Small intestine (tissue), 7 donors: ENCODE data around the gene CCBE1. TPM values are rescaled to one million over a fixed set of nuclear protein-coding genes. Genes with fewer than 3 reads are reported as not detected.

Experiments
- DNase-seq, 2 donors: peaks; one replicate each; pipeline versions ENCODE4 v3.0.0 to v3.0.0-alpha.2; 2013
- FAIRE-seq: peaks from 2 replicates; lab custom pipeline; 2012; peaks lifted over from hg19 to GRCh38; lab: Jason Lieb, UNC
- H3K27ac ChIP-seq, 3 donors: one replicate each; pipeline ENCODE4 v1.5.1; 2013; ENCODE audit warnings: low read length in 2 of 3, mild to moderate bottlenecking in 2 of 3, control low read depth in 1 of 3, inconsistent platforms in 1 of 3, low read depth in 1 of 3, moderate library complexity in 1 of 3
- H3K27me3 ChIP-seq, 3 donors: one replicate each; pipeline ENCODE4 v1.6.1; 2013; ENCODE audit warnings: low read length in 3 of 3, inconsistent platforms in 1 of 3; ENCODE audit not compliant: control insufficient read depth in 3 of 3, insufficient read depth in 3 of 3
- H3K36me3 ChIP-seq, 3 donors: one replicate each; pipeline ENCODE4 v1.6.1; 2013; ENCODE audit warnings: low read length in 3 of 3, inconsistent platforms in 1 of 3, low read depth in 1 of 3, mild to moderate bottlenecking in 1 of 3, moderate library complexity in 1 of 3; ENCODE audit not compliant: control insufficient read depth in 3 of 3, insufficient read depth in 2 of 3
- H3K4me1 ChIP-seq, 3 donors: one replicate each; pipeline ENCODE4 v1.6.1; 2013; ENCODE audit warnings: low read length in 2 of 3, inconsistent platforms in 1 of 3, low read depth in 1 of 3, mild to moderate bottlenecking in 1 of 3, moderate library complexity in 1 of 3; ENCODE audit not compliant: control insufficient read depth in 3 of 3, insufficient read depth in 2 of 3
- H3K4me3 ChIP-seq, 3 donors: one replicate each; pipeline ENCODE4 v1.5.1; 2013; ENCODE audit warnings: low read length in 3 of 3, control low read depth in 1 of 3, inconsistent platforms in 1 of 3, low read depth in 1 of 3, mild to moderate bottlenecking in 1 of 3, moderate library complexity in 1 of 3
- H3K9me3 ChIP-seq, 2 donors: one replicate each; pipeline ENCODE4 v1.6.1; 2013; ENCODE audit warnings: low read depth in 1 of 2, low read length in 1 of 2; ENCODE audit not compliant: control insufficient read depth in 2 of 2, insufficient read depth in 1 of 2
- WGBS, 3 donors: extraction: QIAGEN DNeasy Blood & Tissue Kit; methylation state at CpG; one replicate each; pipeline ENCODE4 v1.1.7; 2013; 5-methylcytosine and 5-hydroxymethylcytosine counted together
- polyA plus RNA-seq, 4 donors: library from polyadenylated mRNA; stranded (reverse) in 3 of 4; unstranded in 1 of 4; fragments of 200-250 nt in 3 of 4; fragments of 120-200 nt in 1 of 4; gene quantifications; one replicate each; pipeline versions ENCODE4 v1.2.1 to v1.2.3, GENCODE V29; 2013
- donor health status: healthy with polysubstance abuse.
- donor health status: control.
- donor health status: control.
- donor health status: Bipolar disorder and iron deficiency.
- donor health status: healthy.

CCBE1 gene
- polyA plus RNA-seq, 4 donors, result 0.27 to 1.3 (median 0.54) TPM; not detected in 1

DNA sequence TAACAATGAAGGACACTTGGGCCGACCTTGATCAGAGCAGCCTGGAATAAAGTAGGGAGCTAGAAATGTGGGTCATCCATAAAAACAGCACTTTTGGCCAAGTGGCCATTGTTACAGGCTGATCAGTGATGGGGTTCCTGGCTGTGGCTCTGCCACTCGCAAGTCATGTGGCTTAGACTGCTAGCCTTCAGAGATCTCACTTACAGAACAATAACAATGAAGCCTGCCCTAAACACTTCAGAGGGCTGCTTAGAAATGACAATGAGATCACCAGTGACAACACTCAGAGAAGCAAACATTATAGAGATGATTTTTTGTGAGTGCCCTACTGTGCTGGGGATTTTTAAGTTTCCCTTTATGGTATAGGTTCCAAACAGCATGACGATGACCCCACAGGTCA lies 230.2 kb downstream of the CCBE1 start:
- Histone ChIP-seq H3K4me1 (no peaks in the 10 kb centered on the region), H3K4me3 (no peak overlapping the region), H3K9me3 (no peaks in the 10 kb centered on the region), H3K27me3 (peaks cover 0 to 3% (median 0%) of the 10 kb centered on the region in 3 donors), H3K36me3 (no peaks in the 10 kb centered on the region), H3K27ac (no peak overlapping the region)
- DNase-seq (no peak), FAIRE-seq (no peak)
- WGBS, 3 donors, result 87 to 92% (median 87%) methylated on average over 3 of the region's 3 CpGs

DNA sequence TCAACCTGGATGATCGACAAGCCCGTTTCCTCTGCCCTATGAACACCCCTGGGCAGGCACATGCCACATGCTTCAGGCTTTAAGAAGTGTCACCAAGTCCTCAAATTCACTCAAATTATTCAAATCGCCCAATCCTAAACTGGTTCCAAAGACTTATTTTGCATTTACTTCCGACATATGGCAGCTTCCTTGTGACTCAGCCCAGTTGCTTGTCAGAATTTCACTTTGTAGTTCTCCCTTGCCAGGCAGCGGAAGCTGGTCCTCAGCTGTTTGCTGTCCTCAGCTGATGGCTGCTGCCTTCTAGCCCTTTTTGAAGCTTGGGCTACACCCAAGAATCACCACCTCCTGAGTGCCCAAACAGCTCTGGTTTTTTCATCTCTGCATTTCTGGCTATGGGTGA lies 232.7 kb downstream of the CCBE1 start:
- no peak for FAIRE-seq
- no peaks in the 10 kb centered on the region for H3K4me1 ChIP-seq
- H3K27me3 ChIP-seq, result no peaks in the 10 kb centered on the region
- no peaks in the 10 kb centered on the region for H3K9me3 ChIP-seq
- H3K36me3 ChIP-seq, result no peaks in the 10 kb centered on the region
- no peak overlapping the region for H3K4me3 ChIP-seq
- 86 to 92% (median 86%) methylated on average over 5 of the region's 5 CpGs for WGBS, 3 donors
- no peak for DNase-seq
- no peak overlapping the region for H3K27ac ChIP-seq

DNA sequence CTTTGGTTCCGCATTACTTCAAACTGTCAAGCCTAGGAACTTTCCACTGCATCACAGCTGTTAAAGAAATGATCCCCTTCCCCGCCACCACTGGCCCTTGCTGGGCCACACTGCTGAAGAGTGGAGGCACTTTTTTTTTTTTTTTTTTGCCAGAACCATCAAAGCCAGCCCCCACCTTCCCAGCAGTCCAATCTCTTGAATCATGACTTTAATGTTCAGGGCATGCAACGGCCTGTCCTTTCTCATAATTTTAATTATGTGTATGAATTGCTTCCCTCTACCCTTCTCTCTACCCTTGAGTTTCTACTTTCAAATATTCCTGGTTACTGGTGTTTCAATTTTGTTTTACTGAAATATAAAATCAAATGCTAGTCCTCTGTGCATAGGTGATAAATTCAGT lies 236.1 kb downstream of the CCBE1 start:
- DNase-seq (no peak), FAIRE-seq (no peak)
- peaks cover 0 to 2% (median 0%) of the 10 kb centered on the region in 3 donors for H3K36me3 ChIP-seq
- no peaks in the 10 kb centered on the region for H3K9me3 ChIP-seq
- H3K4me1 ChIP-seq, result no peaks in the 10 kb centered on the region
- no peak overlapping the region for H3K4me3 ChIP-seq
- H3K27ac ChIP-seq, result no peak overlapping the region
- H3K27me3 ChIP-seq, result peaks cover 0 to 3% (median 0%) of the 10 kb centered on the region in 3 donors
- 68 to 88% (median 79%) methylated on average over 3 of the region's 3 CpGs for WGBS, 3 donors

DNA sequence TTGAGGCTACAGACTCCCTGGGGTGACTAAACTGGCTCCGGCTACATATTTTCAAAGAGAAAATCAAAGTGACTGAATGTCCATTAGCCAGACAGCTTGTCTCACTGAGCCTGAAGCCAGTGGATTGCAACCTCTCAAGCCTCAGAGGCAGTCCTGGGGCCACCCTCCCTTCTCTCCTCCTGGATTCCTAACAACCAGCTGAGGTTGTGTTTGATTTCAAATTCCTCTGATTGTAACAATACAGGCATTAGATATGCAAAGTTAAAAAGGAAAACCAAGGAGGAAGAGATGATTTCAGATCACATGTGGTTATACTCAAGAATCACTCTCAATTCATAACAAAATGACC lies 237.2 kb downstream of the CCBE1 start:
- H3K36me3 ChIP-seq, result peaks cover 0 to 2% (median 0%) of the 10 kb centered on the region in 3 donors
- H3K9me3 ChIP-seq, result no peaks in the 10 kb centered on the region
- DNase-seq, result no peak
- no peaks in the 10 kb centered on the region for H3K4me1 ChIP-seq
- H3K4me3 ChIP-seq, result no peak overlapping the region
- WGBS, 3 donors, result 44 to 64% (median 57%) methylated on average over 1 of the region's 1 CpG
- H3K27me3 ChIP-seq, result peaks cover 0 to 3% (median 0%) of the 10 kb centered on the region in 3 donors
- H3K27ac ChIP-seq, result no peak overlapping the region
- no peak for FAIRE-seq

DNA sequence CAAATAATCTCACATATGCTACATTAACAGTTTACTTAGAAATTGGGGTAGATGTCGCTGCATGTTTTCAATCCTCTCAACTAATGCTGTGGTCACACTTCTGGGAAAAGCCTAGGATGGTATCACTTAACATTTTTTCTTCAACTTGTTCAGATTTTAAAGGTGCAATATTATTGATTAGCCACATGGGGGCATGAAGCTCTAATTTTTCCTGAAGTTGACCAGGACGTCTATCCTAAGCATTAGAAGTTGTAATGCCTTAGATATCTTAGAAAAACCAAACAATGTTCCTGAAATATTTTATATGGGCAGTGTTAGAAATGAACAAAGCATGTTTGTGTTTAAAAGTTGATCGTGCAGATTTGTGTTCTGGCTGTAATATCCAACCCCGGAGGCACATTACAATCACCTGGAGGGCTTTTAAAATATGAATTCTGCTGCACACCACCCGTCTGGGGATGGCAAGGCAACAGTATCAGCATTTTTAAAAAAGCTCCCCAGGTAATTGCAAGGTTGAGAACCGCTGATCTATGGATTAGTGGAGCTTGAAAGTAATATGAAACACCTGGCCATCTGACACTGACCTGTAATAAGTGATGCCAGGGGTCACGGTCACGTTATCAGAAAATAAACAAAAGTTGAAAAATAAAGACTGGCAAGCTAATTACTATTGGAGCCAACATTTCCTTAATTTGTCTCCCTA lies 237.7 kb downstream of the CCBE1 start:
- 5 to 20% (median 10%) methylated on average over 8 of the region's 8 CpGs for WGBS, 3 donors

DNA sequence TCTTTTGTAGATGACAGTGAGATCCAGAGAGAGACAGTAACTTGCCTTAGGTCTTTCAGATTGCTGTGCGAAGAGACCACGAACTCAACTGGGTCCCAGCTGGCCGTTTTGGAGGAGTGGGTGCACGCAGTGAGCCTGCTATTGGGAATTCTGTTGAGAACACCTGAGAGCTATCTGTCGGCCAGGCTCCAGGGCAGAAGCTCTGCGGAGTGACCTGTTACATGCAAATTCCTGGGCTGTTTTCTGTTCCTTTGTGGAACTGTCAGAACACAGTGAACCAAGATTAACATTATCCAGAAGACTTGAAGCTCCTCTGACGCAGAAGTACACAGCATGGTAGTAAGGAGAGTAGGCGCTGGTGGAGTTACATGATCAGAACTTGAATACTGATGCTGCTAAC lies 238.6 kb downstream of the CCBE1 start:
- Histone ChIP-seq H3K36me3 (peaks cover 0 to 2% (median 0%) of the 10 kb centered on the region in 3 donors), H3K27me3 (peaks cover 0 to 3% (median 0%) of the 10 kb centered on the region in 3 donors), H3K4me1 (no peaks in the 10 kb centered on the region), H3K9me3 (peaks cover 0 to 4% of the 10 kb centered on the region in 2 donors), H3K27ac (no peak overlapping the region), H3K4me3 (no peak overlapping the region)
- 47 to 68% (median 58%) methylated on average over 8 of the region's 8 CpGs for WGBS, 3 donors
- FAIRE-seq (no peak), DNase-seq (no peak)

More for the DNA sequence above, 237.7 kb downstream of the CCBE1 start:
- Histone ChIP-seq H3K36me3 (peaks cover 0 to 2% (median 0%) of the 10 kb centered on the region in 3 donors), H3K4me3 (no peak overlapping the region), H3K27ac (no peak overlapping the region), H3K9me3 (peaks cover 0 to 4% of the 10 kb centered on the region in 2 donors), H3K4me1 (no peaks in the 10 kb centered on the region), H3K27me3 (peaks cover 0 to 3% (median 0%) of the 10 kb centered on the region in 3 donors)
- FAIRE-seq, result no peak
- DNase-seq, result peak in 1 of 2 donors; percentile 27

DNA sequence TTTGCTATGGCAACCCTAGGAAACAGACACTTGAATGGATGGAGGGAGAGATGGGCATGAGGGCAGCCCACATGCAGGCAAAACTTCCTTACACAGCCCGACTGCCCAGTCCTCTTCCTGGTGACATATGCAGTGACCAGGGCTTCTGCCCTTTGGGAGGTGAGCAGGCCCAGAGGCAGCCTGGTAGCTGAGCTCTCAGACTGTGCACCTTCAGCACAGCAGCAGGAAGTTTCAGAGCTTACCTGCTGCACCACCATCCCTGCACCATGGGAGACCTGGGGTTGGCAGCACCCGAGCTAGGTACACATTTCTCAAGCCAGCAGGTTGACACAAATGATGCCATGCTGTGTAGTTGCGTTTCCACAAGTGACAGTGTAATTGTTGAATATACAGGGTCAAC lies 240.6 kb downstream of the CCBE1 start:
- H3K27ac ChIP-seq, result no peak overlapping the region
- FAIRE-seq (no peak), DNase-seq (no peak)
- H3K27me3 ChIP-seq, result peaks cover 0 to 3% (median 0%) of the 10 kb centered on the region in 3 donors
- H3K4me3 ChIP-seq, result no peak overlapping the region
- H3K36me3 ChIP-seq, result peaks cover 0 to 2% (median 0%) of the 10 kb centered on the region in 3 donors
- H3K4me1 ChIP-seq, result no peaks in the 10 kb centered on the region
- peaks cover 0 to 4% of the 10 kb centered on the region in 2 donors for H3K9me3 ChIP-seq
- WGBS, 3 donors, result 73 to 82% (median 78%) methylated on average over 3 of the region's 3 CpGs

DNA sequence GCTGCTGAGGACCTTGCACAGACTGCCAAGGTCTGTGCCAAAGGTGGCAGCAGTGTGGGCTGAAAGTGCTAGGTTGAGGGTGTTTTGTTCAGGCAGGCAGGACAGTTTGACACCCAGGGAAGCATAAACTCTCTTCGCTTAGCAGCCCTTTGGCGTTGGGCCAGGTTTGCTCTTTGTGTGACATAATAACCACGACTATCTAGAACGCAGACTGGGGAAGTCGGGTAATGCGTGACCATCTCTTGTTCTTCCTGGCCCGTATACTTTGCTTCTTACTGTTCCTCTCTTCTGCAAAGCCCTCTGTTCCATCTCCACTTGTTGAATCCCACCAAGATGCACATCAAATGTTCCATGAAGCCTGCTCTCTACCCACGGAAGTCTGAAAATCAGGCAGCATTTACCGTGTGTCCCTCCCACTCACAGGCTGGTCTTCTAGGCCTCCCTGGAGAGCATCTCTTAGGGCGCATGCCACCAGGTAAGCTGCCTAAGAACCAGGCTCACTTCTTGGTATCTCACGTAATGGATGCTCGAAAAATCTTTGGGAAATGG lies 241.4 kb downstream of the CCBE1 start:
- peaks cover 0 to 4% of the 10 kb centered on the region in 2 donors for H3K9me3 ChIP-seq
- 67 to 72% (median 69%) methylated on average over 12 of the region's 12 CpGs for WGBS, 3 donors
- peaks cover 0 to 2% (median 0%) of the 10 kb centered on the region in 3 donors for H3K36me3 ChIP-seq
- H3K27me3 ChIP-seq, result peaks cover 0 to 3% (median 0%) of the 10 kb centered on the region in 3 donors
- DNase-seq (no peak), FAIRE-seq (no peak)
- no peak overlapping the region for H3K4me3 ChIP-seq
- H3K27ac ChIP-seq, result no peak overlapping the region
- H3K4me1 ChIP-seq, result no peaks in the 10 kb centered on the region
